GM18507 (cell line): Measurements from ENCODE around the gene CPO.
"Not testable (repeated sequence)": the region's sequence is repeated elsewhere in the genome, so short reads cannot be mapped to it uniquely, and the experiment has no call there.

ENCODE experiments used
- DNase-seq: peaks from one replicate; pipeline ENCODE4 v3.0.0; 2011; ENCODE audit warnings: low read depth; ENCODE audit not compliant: insufficient read length; ENCODE audit errors: extremely low spot score
- FAIRE-seq: peaks from 2 replicates; lab custom pipeline; 2011; peaks lifted over from hg19 to GRCh38; lab: Jason Lieb, UNC

CPO gene, protein sequence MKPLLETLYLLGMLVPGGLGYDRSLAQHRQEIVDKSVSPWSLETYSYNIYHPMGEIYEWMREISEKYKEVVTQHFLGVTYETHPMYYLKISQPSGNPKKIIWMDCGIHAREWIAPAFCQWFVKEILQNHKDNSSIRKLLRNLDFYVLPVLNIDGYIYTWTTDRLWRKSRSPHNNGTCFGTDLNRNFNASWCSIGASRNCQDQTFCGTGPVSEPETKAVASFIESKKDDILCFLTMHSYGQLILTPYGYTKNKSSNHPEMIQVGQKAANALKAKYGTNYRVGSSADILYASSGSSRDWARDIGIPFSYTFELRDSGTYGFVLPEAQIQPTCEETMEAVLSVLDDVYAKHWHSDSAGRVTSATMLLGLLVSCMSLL

GRCh38 chr2:206939340-206939739, at the start of gene CPO:
CPO (plus strand) TSS chr2:206939518; CDS start chr2:206939600, 82 bp downstream.
- FAIRE-seq = no peak
- no peak for DNase-seq

- DNase-seq (no peak), FAIRE-seq (no peak)
Measured at GRCh38 chr2:206890179-206890578, 49.1 kb upstream of the CPO start.

DNA sequence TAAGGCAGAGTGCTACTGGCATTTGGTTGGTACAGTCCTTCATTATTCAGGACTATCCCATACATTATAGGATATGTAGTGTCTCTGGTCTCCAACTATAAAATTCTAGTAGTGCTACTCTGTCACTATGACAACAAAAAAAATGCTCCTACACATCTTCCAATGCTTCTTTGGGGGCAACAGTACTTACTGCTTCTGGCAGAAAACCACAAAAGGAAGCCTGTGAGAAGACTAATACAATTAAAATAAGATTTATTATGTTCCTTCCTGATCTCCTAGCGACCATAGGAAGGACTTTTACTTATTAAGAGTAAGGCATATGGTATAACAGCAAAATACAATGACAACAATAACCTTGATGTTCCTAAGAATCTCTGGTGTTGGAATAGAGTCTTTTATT, 48.4 kb upstream of the CPO start:
- no peak for FAIRE-seq
- no peak for DNase-seq

DNA sequence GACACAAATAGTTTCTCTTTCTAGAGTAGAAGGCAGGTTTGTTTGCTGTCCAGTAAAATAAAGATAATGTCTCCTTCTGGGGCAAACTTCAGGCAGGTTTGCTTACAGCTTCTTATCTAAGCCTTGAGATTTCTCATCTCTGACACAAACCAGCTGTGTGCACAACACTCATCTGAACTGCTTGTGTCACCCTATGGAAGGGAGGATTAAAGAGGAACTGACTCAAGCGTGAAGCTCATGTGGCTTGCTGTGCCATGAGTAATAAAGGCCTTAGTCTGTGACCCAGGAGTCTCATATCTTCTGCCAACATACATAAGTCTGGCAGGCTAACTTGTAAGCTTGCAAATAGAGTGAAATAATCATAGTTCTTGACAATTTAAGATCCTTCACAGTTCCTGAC, 24.2 kb upstream of the CPO start:
- DNase-seq (no peak), FAIRE-seq (no peak)

- FAIRE-seq (no peak), DNase-seq (no peak)
Measured at GRCh38 chr2:206918263-206918662, 21.1 kb upstream of the CPO start.

DNA sequence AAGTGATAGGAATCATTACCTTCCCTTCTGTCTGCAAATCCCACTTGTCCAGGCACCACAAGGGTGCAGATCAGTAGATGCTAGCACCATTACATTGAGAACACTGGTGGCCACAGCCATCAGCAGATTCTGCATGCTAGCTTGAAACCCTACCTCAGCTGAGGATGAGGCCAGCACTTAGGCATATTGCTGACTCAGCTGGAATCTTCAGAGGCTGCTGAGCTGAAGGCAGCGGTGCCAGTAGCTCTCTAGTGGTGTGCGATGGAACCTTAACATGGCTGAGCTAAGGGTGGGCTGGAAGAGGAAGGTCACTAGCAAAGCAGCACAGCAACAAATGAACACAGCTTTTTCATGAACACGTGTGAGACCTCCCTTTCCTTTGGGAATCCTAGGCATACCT, 19.0 kb upstream of the CPO start:
- no peak for DNase-seq
- no peak for FAIRE-seq

- DNase-seq = no peak
- FAIRE-seq = no peak
Measured at GRCh38 chr2:206920951-206921350, 18.4 kb upstream of the CPO start.

DNA sequence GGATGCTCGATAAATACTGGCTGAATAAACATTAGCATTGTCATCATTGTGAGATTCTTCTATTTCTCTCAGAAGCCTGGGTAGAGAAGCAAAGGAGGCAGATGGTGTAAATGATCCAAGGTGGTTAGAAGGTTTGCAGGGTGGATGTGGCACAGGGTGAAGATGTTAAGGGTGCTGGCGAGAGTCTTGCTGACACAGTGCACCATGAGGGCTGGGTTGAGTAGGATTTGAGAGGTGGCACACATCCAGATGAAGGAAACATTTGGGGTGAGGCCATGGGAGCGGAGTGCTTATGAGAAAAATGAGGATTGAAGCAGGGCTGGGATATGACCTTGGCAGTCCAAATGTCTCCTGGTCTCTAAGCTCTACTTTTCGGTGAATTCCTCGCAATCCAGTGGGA, 17.8 kb upstream of the CPO start:
- FAIRE-seq (no peak), DNase-seq (no peak)

GRCh38 chr2:206935991-206936842, 3.1 kb upstream of the CPO start:
- DNase-seq (no peak), FAIRE-seq (no peak)

DNA sequence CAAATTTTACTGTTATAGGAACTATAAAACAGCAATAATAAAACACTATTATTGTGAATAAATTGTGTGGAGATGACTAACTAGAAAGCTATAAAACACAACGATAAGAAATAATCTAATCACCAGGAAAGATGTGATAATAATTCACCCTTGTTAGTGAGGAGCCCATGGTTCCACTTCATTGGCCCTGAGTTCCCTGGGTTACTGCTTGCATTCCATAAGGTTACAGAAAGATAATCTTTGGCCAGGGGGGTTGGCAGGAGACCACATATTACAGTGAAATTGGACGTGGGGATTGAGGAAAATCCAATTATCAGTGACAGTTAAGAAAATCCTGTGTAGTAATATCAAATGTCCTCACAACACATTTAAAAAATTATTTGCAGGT, 2.5 kb upstream of the CPO start:
- FAIRE-seq (no peak), DNase-seq (no peak)

- DNase-seq (peak; percentile 2), FAIRE-seq (peak; percentile 77)
Measured at GRCh38 chr2:206937555-206937954, 1.8 kb upstream of the CPO start.

- DNase-seq (no peak), FAIRE-seq (no peak)
Measured at GRCh38 chr2:206940546-206940945, 1.2 kb downstream of the CPO start.

- FAIRE-seq = no peak
- no peak for DNase-seq
Measured at GRCh38 chr2:206942592-206943478, 3.5 kb downstream of the CPO start.

DNA sequence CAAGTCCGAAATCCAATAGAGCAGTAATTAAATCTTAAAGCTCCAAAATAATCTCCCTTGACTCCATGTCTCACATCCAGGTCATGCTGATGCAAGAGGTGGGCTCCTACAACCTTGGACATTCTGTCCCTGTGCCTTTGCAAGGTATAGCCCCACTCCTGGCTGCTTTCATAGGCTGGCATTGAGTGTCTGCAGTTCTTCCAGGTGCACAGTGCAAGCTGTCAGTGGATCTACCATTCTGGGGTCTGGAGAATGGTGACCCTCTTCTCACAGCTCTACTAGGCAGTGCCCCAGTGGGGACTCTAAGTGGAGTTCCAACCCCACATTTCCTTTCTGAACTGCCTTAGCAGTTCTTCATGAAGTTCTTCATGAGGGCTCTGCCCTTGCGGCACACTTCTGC, 14.1 kb downstream of the CPO start:
- not testable (repeated sequence) for DNase-seq, FAIRE-seq

GRCh38 chr2:206955253-206955652, 15.9 kb downstream of the CPO start:
- FAIRE-seq (no peak), DNase-seq (no peak)

- DNase-seq = no peak
- FAIRE-seq = no peak
Measured at GRCh38 chr2:206958261-206958660, 18.9 kb downstream of the CPO start.

- no peak for DNase-seq
- no peak for FAIRE-seq
Measured at GRCh38 chr2:206962966-206963365, 23.6 kb downstream of the CPO start.

- FAIRE-seq (no peak), DNase-seq (no peak)
Measured at GRCh38 chr2:206968134-206969086, 29.1 kb downstream of the CPO start.

GRCh38 chr2:206969192-206969591, 29.9 kb downstream of the CPO start:
- DNase-seq = no peak
- FAIRE-seq = no peak
